Esophagus squamous epithelium (tissue), 4 donors: ENCODE measurements around the gene HOXA13.

Experiments used
- POLR2A ChIP-seq, 4 donors: fragments of 450-650 bp; IDR thresholded peaks; one replicate each; pipeline ENCODE4 v1.6.1; 2017; ENCODE audit warnings: antibody characterized with exemption in 4 of 4, mild to moderate bottlenecking in 4 of 4, moderate library complexity in 3 of 4
- TF ChIP-seq, protein P1 (sequence below), 6 experiments: fragments of 450-650 bp in 4 of 6; fragments of 200-600 bp in 2 of 6; sonication (generic) in 2 of 6; IDR thresholded peaks; one replicate each; pipeline ENCODE4 v1.5.1; 2016 to 2019; ENCODE audit warnings: antibody characterized with exemption in 6 of 6, mild to moderate bottlenecking in 4 of 6, moderate library complexity in 4 of 6

DNA sequence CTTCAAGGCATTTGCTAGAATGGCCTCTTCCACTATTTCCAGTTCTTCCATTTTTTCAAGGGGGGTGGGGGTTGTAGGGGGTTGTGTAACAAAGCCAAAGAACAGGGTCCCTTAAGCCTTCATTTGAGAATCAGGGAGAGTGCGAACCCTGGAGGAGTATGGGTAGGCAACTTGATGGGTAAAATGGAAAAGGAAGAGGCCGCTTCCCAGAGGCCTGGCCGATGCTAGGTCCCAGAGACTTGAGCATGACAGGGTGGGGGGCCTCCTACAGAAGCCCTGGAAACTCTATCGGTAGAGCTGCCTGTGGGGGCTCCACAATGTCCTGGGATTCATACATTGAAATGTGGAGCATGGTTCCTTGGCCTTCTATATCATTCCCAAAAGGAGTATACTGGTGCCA lies 9.1 kb upstream of the HOXA13 start:
- TF ChIP-seq, protein P1, sequence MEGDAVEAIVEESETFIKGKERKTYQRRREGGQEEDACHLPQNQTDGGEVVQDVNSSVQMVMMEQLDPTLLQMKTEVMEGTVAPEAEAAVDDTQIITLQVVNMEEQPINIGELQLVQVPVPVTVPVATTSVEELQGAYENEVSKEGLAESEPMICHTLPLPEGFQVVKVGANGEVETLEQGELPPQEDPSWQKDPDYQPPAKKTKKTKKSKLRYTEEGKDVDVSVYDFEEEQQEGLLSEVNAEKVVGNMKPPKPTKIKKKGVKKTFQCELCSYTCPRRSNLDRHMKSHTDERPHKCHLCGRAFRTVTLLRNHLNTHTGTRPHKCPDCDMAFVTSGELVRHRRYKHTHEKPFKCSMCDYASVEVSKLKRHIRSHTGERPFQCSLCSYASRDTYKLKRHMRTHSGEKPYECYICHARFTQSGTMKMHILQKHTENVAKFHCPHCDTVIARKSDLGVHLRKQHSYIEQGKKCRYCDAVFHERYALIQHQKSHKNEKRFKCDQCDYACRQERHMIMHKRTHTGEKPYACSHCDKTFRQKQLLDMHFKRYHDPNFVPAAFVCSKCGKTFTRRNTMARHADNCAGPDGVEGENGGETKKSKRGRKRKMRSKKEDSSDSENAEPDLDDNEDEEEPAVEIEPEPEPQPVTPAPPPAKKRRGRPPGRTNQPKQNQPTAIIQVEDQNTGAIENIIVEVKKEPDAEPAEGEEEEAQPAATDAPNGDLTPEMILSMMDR (IDR thresholded peaks at IDR 0.05): no peak
- TF ChIP-seq POLR2A (IDR thresholded peaks at IDR 0.05): no peak
